ENCODE results near the gene AZIN2.
"Not testable (repeated sequence)": the region's sequence is repeated elsewhere in the genome, so short reads cannot be mapped to it uniquely, and the experiment has no call there.

The AZIN2 gene

GRCh38 chr1:33060579-33061083 lies 20.3 kb upstream of the AZIN2 start:
- DNase-seq: no peak

DNA sequence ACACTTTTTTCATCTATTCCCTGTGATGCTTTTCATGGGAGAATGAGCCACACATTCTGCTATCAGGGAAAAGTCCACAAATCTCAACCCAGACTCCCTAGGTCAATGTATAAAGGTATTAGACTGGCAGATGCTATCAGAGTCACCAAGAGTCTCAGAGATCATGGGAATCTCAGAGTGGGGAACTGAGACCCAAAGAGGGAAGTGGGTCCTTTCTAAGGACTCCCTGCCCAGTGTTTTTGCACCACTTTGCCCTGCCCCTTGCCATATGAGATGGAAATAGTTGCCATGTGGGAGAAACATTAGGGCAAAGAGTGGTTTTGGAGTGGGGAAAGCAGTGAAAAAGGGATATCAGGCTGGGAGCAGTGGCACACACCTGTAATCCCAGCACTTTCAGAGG lies 19.1 kb upstream of the AZIN2 start:
- DNase-seq: no peak

DNA sequence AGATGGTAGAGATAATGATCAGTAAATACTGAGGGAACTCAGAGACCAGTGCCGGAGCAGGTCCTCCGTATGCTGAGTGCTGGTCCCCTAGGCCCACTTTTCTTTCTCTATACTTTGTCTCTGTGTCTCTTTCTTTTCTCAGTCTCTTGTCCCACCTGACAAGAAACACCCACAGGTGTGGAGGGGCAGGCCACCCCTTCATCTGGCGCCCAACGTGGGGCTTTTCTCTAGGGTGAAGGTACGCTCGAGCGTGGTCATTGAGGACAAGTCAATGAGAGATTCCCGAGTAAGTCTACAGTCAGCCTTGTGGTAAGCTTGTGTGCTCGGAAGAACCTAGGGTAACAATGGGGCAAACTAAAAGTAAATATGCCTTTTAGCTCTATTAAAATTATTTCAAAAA lies 16.7 kb upstream of the AZIN2 start:
- DNase-seq: not testable (repeated sequence)

GRCh38 chr1:33065301-33065700 lies 15.7 kb upstream of the AZIN2 start:
- DNase-seq: no peak

DNA sequence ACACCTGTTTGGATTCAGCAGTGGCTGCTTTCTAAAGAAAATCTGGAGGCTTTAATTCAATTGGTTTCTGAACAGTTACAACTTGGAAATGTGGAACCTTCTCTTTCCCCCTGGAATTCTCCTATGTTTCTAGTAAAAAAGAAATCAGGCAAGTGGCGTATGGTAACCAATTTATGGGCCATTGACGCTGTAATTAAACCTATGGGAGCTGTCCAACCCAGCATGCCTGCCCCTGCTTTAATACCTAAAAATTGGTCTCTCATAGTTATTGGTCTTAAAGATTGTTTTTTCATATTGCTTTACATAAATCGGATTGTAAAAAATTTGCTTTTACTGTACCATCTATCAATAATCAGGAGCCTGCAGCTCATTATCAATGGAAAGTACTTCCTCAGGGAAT lies 14.5 kb upstream of the AZIN2 start:
- DNase-seq: not testable (repeated sequence)

DNA sequence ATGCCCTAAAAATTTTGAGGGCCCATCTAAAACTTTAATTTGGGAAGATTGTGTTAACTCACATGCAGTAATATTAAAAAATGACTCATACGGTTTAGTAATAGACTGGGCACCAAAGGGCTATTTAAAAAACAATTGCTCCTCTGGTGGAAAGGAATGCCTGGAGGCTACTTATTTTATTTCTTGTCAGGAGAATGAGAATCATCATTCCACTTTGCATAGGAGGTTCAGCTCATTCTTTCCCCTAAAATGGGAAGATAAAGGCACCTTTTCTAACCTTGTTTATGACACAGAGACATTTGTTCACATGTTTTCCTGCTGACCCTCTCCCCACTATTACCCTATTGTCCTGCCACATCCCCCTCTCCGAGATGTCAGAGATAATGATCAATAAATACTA lies 12.8 kb upstream of the AZIN2 start:
- DNase-seq: not testable (repeated sequence)

- DNase-seq: no peak
Measured at GRCh38 chr1:33070628-33071027, 10.3 kb upstream of the AZIN2 start.

- no peak for DNase-seq
Measured at GRCh38 chr1:33072707-33073106, 8.2 kb upstream of the AZIN2 start.

GRCh38 chr1:33074193-33074945 lies 6.6 kb upstream of the AZIN2 start:
- DNase-seq: no peak

DNA sequence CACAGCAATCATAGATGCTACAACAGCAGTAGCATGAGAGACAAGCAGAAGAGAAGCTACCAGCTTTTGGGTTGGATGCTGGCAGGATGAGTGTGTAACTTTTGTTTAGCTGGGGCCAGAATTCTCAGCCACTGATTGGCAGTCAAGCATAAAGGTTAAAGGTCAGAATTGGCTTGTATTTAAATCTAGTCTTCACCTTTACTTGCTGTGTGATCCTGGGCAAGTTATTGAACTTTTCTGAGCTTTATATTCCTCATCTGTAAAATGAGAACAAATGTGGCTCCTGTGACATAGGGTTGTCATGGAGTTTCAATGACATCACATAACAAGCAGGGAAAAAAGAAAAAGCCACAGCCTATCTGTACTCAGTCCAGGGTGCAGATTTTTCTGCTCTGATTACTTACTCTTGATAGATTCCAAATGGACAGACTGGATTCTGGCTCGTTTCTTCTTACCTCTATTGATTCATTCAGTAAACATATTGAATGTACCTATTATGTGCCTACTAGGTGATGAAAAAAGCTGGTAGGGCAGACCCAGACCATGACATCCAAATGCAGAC lies 2.8 kb upstream of the AZIN2 start:
- DNase-seq: no peak

DNA sequence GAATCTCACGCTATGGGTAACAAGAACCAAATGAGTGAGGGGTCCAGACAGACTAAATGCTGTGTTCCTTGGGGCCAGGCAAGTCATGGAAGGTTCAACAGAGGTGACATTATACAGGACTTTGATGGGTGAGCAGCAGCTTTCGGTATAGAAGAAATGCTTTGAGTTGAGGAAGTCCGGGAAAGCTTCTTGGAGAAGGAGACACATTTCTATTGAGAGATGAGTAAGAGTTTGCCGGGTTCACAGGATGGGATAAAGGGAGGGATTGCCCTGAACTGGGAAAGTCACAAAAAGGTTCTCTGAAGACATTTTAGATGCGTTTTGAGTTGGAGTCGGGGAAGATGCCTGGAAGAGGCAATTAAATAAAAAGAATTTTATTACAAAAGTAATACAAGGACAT lies 580 bp upstream of the AZIN2 start:
- no peak for DNase-seq

- no peak for DNase-seq
Measured at GRCh38 chr1:33081554-33082305, 777 bp downstream of the AZIN2 start.

DNA sequence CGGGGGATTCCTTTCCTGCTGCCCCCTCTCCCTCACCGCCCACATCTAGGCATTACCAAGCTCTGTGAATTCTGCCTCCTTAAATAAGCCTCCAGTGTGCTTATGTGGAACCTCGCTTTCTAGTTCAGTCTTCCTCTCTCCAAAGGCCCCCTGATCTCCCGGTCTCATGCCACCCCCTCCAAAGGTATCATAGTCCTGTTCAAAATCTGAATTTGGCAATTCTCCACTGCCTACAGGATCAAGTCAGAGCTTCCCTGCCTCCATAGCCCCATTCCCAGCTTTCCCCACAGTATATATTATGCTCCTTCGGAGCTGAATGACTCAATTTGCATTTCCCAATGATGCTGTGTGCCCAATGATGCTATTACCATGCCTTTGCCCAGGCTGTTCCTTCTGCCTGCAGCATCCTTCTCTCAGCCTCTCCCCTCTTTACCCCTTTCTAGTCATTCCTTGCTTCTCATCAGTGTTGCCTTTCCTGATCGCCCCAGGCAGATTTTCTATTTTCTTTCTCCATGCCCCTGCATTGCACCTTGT lies 1.7 kb downstream of the AZIN2 start:
- no peak for DNase-seq

DNA sequence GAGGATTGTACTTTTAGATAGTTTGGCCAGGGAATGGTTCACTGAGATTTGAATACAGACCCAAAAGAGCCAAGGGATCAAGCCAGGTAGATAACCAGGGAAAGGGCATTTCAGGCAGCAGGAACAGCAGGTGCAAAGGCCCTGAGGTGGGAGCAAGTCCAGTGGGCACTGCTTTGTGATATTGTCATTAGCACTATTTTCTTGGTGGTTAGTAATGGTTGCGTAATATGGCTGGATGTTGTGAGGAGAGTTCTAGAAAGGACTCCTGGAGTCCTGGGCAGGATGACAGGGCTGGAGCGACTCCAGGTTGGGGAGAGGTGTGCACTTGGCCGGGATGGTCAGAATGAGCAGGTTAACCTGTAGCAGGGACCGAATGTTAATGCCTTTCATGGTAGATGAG lies 4.4 kb downstream of the AZIN2 start:
- no peak for DNase-seq

GRCh38 chr1:33086384-33086850 lies 5.5 kb downstream of the AZIN2 start:
- DNase-seq: peak; percentile 64

GRCh38 chr1:33087677-33088076 lies 6.7 kb downstream of the AZIN2 start:
- no peak for DNase-seq

GRCh38 chr1:33088119-33088906 lies 7.4 kb downstream of the AZIN2 start:
- no peak for DNase-seq

DNA sequence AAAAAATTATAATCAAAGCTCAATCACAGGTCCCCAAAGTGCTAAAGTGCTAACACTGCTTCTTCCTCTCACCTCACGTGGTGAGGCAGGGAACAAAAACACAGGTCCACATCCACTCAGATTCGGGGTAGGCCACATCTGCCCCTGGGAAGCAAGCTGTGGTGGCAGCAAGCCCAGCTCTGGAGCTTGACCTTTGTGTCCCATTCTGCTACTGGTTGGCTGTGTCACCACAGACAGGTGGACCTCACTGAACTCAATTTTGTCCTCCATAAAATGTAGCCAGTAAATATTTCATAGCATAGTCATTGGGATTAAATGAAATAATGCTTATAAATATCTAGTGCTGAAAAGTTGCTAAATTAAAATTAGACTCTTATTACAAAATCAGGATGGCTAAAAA lies 8.5 kb downstream of the AZIN2 start:
- DNase-seq: no peak

GRCh38 chr1:33092438-33092837 lies 11.5 kb downstream of the AZIN2 start:
- DNase-seq: no peak

GRCh38 chr1:33093004-33093403 lies 12.1 kb downstream of the AZIN2 start:
- no peak for DNase-seq

GRCh38 chr1:33094486-33094885 lies 13.5 kb downstream of the AZIN2 start:
- DNase-seq: no peak

- DNase-seq: peak; percentile 64
Measured at GRCh38 chr1:33094971-33095604, 14.1 kb downstream of the AZIN2 start.

Data from NCI-H1105 treated with DMSO at 0.1 percent for 48 hours (cell line).